Stomach (tissue), 4 donors: ENCODE data around the gene SP100.
"Not testable (repeated sequence)": the region's sequence is repeated elsewhere in the genome, so short reads cannot be mapped to it uniquely, and the experiment has no call there.

Experiments
- CTCF ChIP-seq, 7 experiments: fragments of 450-650 bp in 4 of 7; fragments of 200-600 bp in 3 of 7; sonication (generic) in 3 of 7; IDR thresholded peaks; one replicate each; pipeline ENCODE4 v1.5.1; 2016 to 2019; ENCODE audit warnings: antibody characterized with exemption in 7 of 7, control low read depth in 2 of 7, mild to moderate bottlenecking in 1 of 7
- POLR2A ChIP-seq, 4 donors: fragments of 450-650 bp; IDR thresholded peaks; one replicate each; pipeline ENCODE4 v1.6.1; 2016; ENCODE audit warnings: antibody characterized with exemption in 4 of 4, control low read depth in 2 of 4, mild to moderate bottlenecking in 1 of 4, moderate library complexity in 1 of 4

- TF ChIP-seq CTCF, POLR2A (IDR thresholded peaks at IDR 0.05): not testable (repeated sequence)
Measured at GRCh38 chr2:230409316-230409715, 6.7 kb upstream of the SP100 start.
